Measurements from ENCODE around the gene ATAD3A.

ATAD3A gene

DNA sequence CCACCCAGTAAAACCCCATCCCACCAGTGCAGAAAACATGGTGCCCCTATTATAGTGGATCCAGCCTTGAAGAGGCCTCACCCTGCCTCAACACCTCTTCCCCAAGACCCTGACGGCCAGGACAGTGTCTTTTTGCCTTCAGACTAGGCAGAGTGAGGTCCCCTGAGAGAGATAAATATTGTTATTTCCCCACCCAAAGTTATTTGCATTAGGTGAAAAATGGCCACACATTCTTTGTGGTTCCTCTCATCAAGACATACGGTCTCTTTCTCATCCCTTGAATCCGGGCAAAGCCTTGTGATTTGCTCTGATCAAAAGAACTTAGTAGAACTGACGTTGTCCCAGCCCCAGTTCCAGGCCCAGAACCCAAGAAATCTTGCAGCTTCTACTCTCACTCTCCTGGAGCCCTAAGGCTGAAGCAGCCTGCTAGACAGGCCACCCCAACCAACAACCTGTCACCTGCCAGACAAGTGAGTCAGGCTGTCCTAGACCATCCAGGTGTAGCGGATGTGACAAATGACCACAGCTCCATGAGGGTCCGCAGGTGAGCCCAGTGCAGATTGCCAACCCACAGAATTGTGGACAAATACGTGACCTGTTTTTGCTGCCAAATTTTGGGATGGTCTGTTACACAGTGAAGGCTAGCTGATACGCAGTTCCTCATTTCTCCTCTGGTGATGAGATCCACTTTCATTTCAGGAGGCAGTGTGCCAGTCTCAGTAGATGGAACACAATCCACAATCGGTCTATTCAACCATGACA, 70.8 kb downstream of the ATAD3A start:
- no peak for DNase-seq (ENCODE audit: low read depth, low spot score)

DNA sequence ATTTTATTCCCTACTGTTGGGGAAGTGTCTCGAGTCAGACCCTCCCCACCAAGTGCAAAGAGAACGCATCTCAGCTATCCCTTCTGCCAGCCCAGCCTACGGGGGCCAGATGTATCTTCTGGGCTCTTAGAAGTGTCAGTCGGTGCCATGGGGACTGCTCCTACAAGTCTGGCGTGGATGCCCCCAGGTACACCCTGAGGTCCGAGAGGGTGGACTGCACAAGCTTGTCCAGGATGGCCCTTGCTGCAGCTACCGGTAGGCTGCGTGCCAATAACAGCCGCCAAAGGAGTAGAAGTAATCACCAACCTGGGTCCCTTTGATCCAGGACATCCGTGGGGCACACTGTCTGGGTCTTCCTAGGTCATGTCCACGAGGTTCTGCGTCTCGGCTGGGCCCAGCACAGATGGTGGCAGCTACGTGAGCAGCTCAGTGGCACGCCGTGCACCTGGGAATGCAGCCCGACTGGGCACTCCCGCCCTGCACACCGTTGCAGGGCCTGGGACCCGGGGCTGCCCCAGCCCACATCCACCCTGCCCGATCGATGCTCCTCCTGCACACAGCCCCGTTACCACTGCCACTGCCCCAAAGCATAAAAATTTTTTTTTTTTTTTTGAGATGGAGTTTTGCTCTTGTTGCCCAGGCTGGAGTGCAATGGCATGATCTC, 71.5 kb downstream of the ATAD3A start:
- DNase-seq (ENCODE audit: low read depth, low spot score) = no peak
